CD14-positive monocyte (primary cell): ENCODE data around the gene SERPINB2. TPM values are rescaled to one million over a fixed set of nuclear protein-coding genes. Genes with fewer than 3 reads are reported as not detected.

Source experiments
- DNase-seq, 3 donors: peaks; one replicate each; pipeline ENCODE4 v3.0.0-alpha.2; 2011 to 2022
- H2AFZ ChIP-seq: 2 replicates; pipeline ENCODE4 v1.6.0; 2012; ENCODE audit warnings: mild to moderate bottlenecking, low read depth, low read length, inconsistent platforms; ENCODE audit not compliant: insufficient read depth, poor library complexity, severe bottlenecking
- H3K27ac ChIP-seq, 2 donors: 1 replicate in 1 of 2; 2 replicates in 1 of 2; pipeline ENCODE4 v1.5.1; 2012 to 2013; ENCODE audit warnings: low read length in 2 of 2, control low read depth in 1 of 2, inconsistent platforms in 1 of 2, low read depth in 1 of 2, mild to moderate bottlenecking in 1 of 2
- H3K27me3 ChIP-seq, 2 donors: one replicate each; pipeline versions ENCODE4 v1.6.0 to v1.6.1; 2011 to 2013; ENCODE audit warnings: low read length in 2 of 2; ENCODE audit not compliant: control insufficient read depth in 2 of 2, insufficient read depth in 2 of 2
- H3K36me3 ChIP-seq, 2 donors: replicated peaks in 1 of 2; 1 replicate in 1 of 2; 2 replicates in 1 of 2; pipeline versions ENCODE4 v1.5.1 to v1.6.1; 2012 to 2013; ENCODE audit warnings: low read length in 2 of 2, control low read depth in 1 of 2, inconsistent platforms in 1 of 2, mild to moderate bottlenecking in 1 of 2; ENCODE audit not compliant: insufficient read depth in 2 of 2, control insufficient read depth in 1 of 2
- H3K4me1 ChIP-seq, 2 donors: 1 replicate in 1 of 2; 2 replicates in 1 of 2; pipeline versions ENCODE4 v1.5.1 to v1.6.1; 2012 to 2013; ENCODE audit warnings: low read length in 2 of 2, control low read depth in 1 of 2, inconsistent platforms in 1 of 2, mild to moderate bottlenecking in 1 of 2, moderate library complexity in 1 of 2; ENCODE audit not compliant: insufficient read depth in 2 of 2, control insufficient read depth in 1 of 2
- H3K4me2 ChIP-seq: replicated peaks from 2 replicates; pipeline ENCODE3; 2012; ENCODE audit warnings: low read length, moderate library complexity, mild to moderate bottlenecking; ENCODE audit not compliant: poor library complexity, severe bottlenecking; ENCODE audit errors: extremely low read depth
- H3K4me3 ChIP-seq, 3 experiments: fragments of 200-600 bp in 1 of 3; sonication (generic) in 1 of 3; replicated peaks in 1 of 3; 1 replicate in 2 of 3; 2 replicates in 1 of 3; pipeline ENCODE4 v1.5.1; 2011 to 2013; ENCODE audit warnings: low read length in 3 of 3, mild to moderate bottlenecking in 3 of 3, control low read depth in 2 of 3, low read depth in 2 of 3, inconsistent platforms in 1 of 3, moderate library complexity in 1 of 3
- H3K79me2 ChIP-seq: 2 replicates; pipeline ENCODE4 v1.6.0; 2012; ENCODE audit warnings: mild to moderate bottlenecking, control low read depth, inconsistent platforms, low read length, moderate library complexity; ENCODE audit not compliant: insufficient read depth
- H3K9ac ChIP-seq: 2 replicates; pipeline ENCODE4 v1.6.0; 2017; ENCODE audit warnings: low read length, mild to moderate bottlenecking; ENCODE audit not compliant: insufficient read depth, poor library complexity, severe bottlenecking
- H3K9me3 ChIP-seq, 2 donors: replicated peaks in 1 of 2; 1 replicate in 1 of 2; 2 replicates in 1 of 2; pipeline versions ENCODE4 v1.5.1 to v1.6.1; 2012 to 2013; ENCODE audit warnings: low read length in 2 of 2, control low read depth in 1 of 2; ENCODE audit not compliant: control insufficient read depth in 1 of 2, insufficient read depth in 1 of 2
- H4K20me1 ChIP-seq: 2 replicates; pipeline ENCODE4 v1.6.0; 2012; ENCODE audit warnings: mild to moderate bottlenecking, low read length, control low read depth, moderate library complexity; ENCODE audit not compliant: insufficient read depth
- H3K27ac Mint-ChIP-seq, 7 donors: one replicate each; pipeline ENCODE4 v1.8.0; 2020; ENCODE audit warnings: mild to moderate bottlenecking in 7 of 7, mixed read lengths in 7 of 7, moderate library complexity in 6 of 7, inconsistent platforms in 2 of 7
- H3K27me3 Mint-ChIP-seq, 3 donors: one replicate each; pipeline ENCODE4 v1.8.0; 2021 to 2022; ENCODE audit warnings: low read depth in 3 of 3, mild to moderate bottlenecking in 3 of 3, mixed read lengths in 3 of 3, moderate library complexity in 3 of 3, inconsistent platforms in 1 of 3
- H3K36me3 Mint-ChIP-seq, 2 donors: one replicate each; pipeline ENCODE4 v1.8.0; 2020; ENCODE audit warnings: mixed read lengths in 2 of 2, inconsistent platforms in 1 of 2, mild to moderate bottlenecking in 1 of 2
- H3K4me1 Mint-ChIP-seq: one replicate; pipeline ENCODE4 v1.8.0; 2020; ENCODE audit warnings: mild to moderate bottlenecking, mixed read lengths
- H3K4me3 Mint-ChIP-seq, 2 donors: one replicate each; pipeline ENCODE4 v1.8.0; 2020; ENCODE audit warnings: mild to moderate bottlenecking in 2 of 2, mixed read lengths in 2 of 2, moderate library complexity in 1 of 2
- H3K9me3 Mint-ChIP-seq, 7 donors: one replicate each; pipeline ENCODE4 v1.8.0; 2020 to 2022; ENCODE audit warnings: mixed read lengths in 7 of 7, mild to moderate bottlenecking in 6 of 7, moderate library complexity in 6 of 7, inconsistent platforms in 2 of 7
- WGBS: methylation state at CpG from one replicate; pipeline ENCODE4 v1.1.5; 2013; ENCODE audit warnings: missing lambda C conversion rate; ENCODE audit not compliant: insufficient coverage; 5-methylcytosine and 5-hydroxymethylcytosine counted together
- intact Hi-C, 2 donors: fragments of 100-400 bp; cut with micrococcal nuclease; formaldehyde crosslinking; loops; one replicate each; pipeline versions ENCODE4 v1.15.0 to v1.15.1; 2023
- polyA plus RNA-seq, 3 donors: library from polyadenylated mRNA; depleted of rRNA in 1 of 3; unstranded in 2 of 3; stranded (reverse) in 1 of 3; fragments of 300-500 nt in 2 of 3; fragments of >200 nt in 1 of 3; fragmentation: Illumina TruSeq in 2 of 3; gene quantifications; 1 replicate in 2 of 3; 2 replicates in 1 of 3; pipeline ENCODE4 v1.2.3, GENCODE V29; 2012 to 2021
- TF ChIP-seq, protein P1 (sequence below): fragments of 200-600 bp; IDR thresholded peaks from one replicate; pipeline ENCODE4 v1.8.0; 2022; ENCODE audit warnings: antibody characterized with exemption, mild to moderate bottlenecking

The SERPINB2 gene
- polyA plus RNA-seq, 3 donors, result 14.3 to 60.9 (median 19.9) TPM

GRCh38 chr18:63930773-63931354 lies 43.4 kb downstream of the SERPINB2 start:
- no peaks in the 10 kb centered on the region for H3K27me3 ChIP-seq
- no peak overlapping the region for H3K4me3 ChIP-seq
- 0% methylated on average over 2 of the region's 3 CpGs for WGBS
- Mint-ChIP-seq H3K27me3 (peaks cover 0 to 3% (median 0%) of the 10 kb centered on the region in 3 donors), H3K4me1 (peaks cover 41% of the 10 kb centered on the region), H3K36me3 (peaks cover 0 to 2% of the 10 kb centered on the region in 2 donors), H3K4me3 (no peak overlapping the region), H3K27ac (peak overlapping the region; percentile 67 to 88 (median 81)), H3K9me3 (no peaks in the 10 kb centered on the region)
- no peaks in the 10 kb centered on the region for H3K9me3 ChIP-seq
- H3K4me2 ChIP-seq, result no peak overlapping the region
- TF ChIP-seq, protein P1, sequence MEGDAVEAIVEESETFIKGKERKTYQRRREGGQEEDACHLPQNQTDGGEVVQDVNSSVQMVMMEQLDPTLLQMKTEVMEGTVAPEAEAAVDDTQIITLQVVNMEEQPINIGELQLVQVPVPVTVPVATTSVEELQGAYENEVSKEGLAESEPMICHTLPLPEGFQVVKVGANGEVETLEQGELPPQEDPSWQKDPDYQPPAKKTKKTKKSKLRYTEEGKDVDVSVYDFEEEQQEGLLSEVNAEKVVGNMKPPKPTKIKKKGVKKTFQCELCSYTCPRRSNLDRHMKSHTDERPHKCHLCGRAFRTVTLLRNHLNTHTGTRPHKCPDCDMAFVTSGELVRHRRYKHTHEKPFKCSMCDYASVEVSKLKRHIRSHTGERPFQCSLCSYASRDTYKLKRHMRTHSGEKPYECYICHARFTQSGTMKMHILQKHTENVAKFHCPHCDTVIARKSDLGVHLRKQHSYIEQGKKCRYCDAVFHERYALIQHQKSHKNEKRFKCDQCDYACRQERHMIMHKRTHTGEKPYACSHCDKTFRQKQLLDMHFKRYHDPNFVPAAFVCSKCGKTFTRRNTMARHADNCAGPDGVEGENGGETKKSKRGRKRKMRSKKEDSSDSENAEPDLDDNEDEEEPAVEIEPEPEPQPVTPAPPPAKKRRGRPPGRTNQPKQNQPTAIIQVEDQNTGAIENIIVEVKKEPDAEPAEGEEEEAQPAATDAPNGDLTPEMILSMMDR, result no peak
- peaks cover 0 to 11% of the 10 kb centered on the region in 2 donors for H3K36me3 ChIP-seq
- peak in 2 of 3 donors; percentile 61 to 67 for DNase-seq
- intact Hi-C loops, result loop anchor here (5.0 to 10.0 kb wide), 3 partner anchors 34 to 416 kb away; no protein-coding TSS in a partner anchor
- peaks cover 55% of the 10 kb centered on the region for H3K79me2 ChIP-seq
- H3K4me1 ChIP-seq, result peaks cover 31 to 38% of the 10 kb centered on the region in 2 donors
- H4K20me1 ChIP-seq, result no peaks in the 10 kb centered on the region
- H3K9ac ChIP-seq, result no peak overlapping the region
- no peak overlapping the region for H2AFZ ChIP-seq
- H3K27ac ChIP-seq, result peak overlapping the region in 1 of 2 donors; percentile 66

DNA sequence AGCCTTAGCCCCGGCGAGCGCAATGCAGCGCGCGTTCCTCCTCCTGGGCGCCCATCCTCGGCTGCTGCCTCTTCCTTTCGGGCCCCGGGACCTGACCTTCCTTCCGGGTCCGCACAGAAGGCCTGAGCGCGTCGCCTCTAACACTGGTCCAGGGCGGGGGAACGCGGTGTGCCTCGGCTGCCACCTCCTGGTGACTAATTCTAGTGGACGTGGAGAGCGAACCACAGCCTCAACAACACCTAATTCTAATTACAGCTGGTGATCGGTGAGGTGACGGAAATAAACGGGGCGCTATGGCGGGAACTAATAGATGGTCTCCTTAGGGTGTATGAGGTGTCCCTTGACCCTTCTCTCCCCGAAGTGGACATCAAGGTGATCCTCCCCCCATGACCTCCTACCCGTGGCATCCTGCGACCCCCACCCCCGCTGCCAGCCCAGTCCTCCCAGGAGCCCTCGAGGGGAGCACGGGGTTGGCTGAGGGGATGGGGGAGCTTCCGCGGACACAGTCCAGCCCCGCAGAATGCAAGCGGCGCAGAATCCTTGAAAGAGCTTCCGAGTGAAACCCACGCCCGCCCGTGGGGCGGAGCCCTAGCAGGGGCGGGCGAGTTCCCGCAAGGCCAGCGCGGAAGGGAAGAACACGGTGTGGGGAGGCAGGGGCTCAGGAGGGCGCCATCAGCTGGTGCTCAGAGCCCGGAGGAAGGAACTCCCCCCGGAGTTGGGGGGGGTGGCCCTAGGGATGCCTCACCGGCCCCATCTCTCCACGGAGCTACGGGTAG lies 48.8 kb downstream of the SERPINB2 start:
- TF ChIP-seq, protein P1, result peak; percentile 81
- Histone ChIP-seq H3K4me3 (peak overlapping the region; percentile 73 to 87 (median 74)), H3K27me3 (no peaks in the 10 kb centered on the region), H3K9ac (peak overlapping the region; percentile 72), H3K36me3 (peaks cover 0 to 11% of the 10 kb centered on the region in 2 donors), H4K20me1 (no peaks in the 10 kb centered on the region), H3K27ac (peak overlapping the region; percentile 78 to 89), H3K79me2 (peaks cover 24% of the 10 kb centered on the region), H3K9me3 (no peaks in the 10 kb centered on the region), H2AFZ (peak overlapping the region; percentile 96), H3K4me1 (peaks cover 19 to 27% of the 10 kb centered on the region in 2 donors), H3K4me2 (peak overlapping the region; percentile 83)
- Mint-ChIP-seq H3K36me3 (peaks cover 0 to 2% of the 10 kb centered on the region in 2 donors), H3K9me3 (no peaks in the 10 kb centered on the region), H3K27ac (peak overlapping the region in 6 of 7 donors; percentile 59 to 90 (median 86)), H3K27me3 (peaks cover 0 to under 1% (median 0%) of the 10 kb centered on the region in 3 donors), H3K4me3 (no peak overlapping the region), H3K4me1 (peaks cover 7% of the 10 kb centered on the region)
- WGBS, result under 1% methylated on average over 38 of the region's 54 CpGs
- intact Hi-C loops, result loop anchor here (5.0 to 10.0 kb wide), 3 partner anchors 84 to 422 kb away; no protein-coding TSS in a partner anchor
- DNase-seq, result peak; percentile 87 to 91 (median 91)
